ENCODE measurements around the gene ANP32A. TPM values are rescaled to one million over a fixed set of nuclear protein-coding genes. Genes with fewer than 3 reads are reported as not detected.

Gene ANP32A
- total RNA-seq, 1 donor from 2014 or later = 65.8 TPM

DNA sequence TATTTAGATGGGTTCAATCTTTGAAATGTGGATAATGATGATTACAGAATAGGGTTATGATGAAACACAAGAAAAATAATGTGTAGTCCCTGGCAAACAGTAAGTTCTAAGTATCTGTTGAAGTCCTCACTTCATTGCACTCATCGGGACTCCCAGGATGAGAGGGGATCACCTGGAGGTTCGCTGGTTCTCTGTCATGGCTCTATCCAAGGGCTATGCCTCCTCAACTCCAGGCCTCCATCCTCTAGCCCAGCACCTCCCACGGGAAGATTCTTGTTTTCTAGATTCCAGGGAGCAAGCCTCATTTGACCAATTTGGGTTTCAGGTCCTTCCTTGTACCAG lies 45.5 kb downstream of the ANP32A start:
- TF ChIP-seq, protein P1, sequence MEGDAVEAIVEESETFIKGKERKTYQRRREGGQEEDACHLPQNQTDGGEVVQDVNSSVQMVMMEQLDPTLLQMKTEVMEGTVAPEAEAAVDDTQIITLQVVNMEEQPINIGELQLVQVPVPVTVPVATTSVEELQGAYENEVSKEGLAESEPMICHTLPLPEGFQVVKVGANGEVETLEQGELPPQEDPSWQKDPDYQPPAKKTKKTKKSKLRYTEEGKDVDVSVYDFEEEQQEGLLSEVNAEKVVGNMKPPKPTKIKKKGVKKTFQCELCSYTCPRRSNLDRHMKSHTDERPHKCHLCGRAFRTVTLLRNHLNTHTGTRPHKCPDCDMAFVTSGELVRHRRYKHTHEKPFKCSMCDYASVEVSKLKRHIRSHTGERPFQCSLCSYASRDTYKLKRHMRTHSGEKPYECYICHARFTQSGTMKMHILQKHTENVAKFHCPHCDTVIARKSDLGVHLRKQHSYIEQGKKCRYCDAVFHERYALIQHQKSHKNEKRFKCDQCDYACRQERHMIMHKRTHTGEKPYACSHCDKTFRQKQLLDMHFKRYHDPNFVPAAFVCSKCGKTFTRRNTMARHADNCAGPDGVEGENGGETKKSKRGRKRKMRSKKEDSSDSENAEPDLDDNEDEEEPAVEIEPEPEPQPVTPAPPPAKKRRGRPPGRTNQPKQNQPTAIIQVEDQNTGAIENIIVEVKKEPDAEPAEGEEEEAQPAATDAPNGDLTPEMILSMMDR (conservative IDR thresholded peaks at IDR 0.05; ENCODE audit: low read depth, low read length) = no peak
- no peak for DNase-seq (ENCODE audit: low read depth)
- H3K4me3 ChIP-seq (ENCODE audit: low read depth, low read length) = no peak overlapping the region

DNA sequence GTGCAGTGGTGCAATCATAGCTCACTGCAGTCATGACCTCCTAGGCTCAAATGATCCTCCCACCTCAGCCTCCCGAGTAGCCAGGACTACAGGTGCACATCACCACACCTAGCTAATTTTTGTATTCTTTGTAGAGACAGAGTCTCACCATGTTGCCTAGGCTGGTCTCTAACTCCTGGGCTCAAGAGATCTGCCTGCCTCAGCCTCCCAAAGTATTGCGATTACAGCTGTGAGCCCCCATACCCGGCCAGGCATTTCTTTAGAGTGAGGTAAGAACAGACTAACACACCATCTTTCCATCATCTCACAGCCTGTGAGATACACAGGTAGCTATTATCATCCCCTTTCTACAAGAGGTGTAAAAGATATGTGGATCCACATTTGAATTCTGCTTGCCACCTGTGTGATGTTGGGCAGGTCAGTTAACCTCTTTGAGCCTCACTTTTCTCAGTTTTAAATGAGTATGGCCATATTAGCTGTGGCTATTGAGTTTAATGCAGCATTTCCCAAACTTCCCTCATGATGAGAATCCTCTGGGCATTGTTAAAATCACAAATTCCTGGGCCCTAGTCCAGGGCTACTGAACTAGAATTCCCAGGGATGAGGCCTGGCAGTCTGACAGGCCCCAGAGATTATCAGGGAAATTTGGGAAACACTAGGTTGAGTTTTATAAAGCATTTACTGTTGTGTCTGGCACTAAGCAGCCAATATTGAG lies 46.0 kb downstream of the ANP32A start:
- no peak overlapping the region for H3K4me3 ChIP-seq (ENCODE audit: low read depth, low read length)
- no peak for DNase-seq (ENCODE audit: low read depth)
- TF ChIP-seq, protein P1 (conservative IDR thresholded peaks at IDR 0.05; ENCODE audit: low read depth, low read length) = no peak

- H3K4me3 ChIP-seq (ENCODE audit: low read depth, low read length) = no peak overlapping the region
- TF ChIP-seq, protein P1 (conservative IDR thresholded peaks at IDR 0.05; ENCODE audit: low read depth, low read length) = no peak
Measured at GRCh38 chr15:68774120-68774519, 46.6 kb downstream of the ANP32A start.

DNA sequence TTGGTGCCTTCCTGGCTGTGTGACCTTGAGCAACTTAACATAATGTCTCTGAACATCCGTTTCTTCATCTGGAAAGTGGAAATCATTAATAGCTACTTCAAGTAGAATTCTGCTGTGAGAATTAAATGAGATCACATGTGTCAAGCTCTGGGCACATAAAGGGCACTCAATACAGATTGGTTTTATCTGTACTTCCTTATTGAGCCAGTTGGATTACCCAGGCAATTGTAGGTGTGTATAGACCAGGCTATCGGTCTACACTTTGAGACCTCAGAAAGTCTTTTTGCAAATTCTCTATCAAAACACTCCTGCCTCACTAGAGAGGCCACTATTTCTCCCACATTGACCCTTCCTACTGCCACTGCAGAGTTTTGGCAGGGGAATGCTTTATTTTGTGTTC lies 47.7 kb downstream of the ANP32A start:
- DNase-seq (ENCODE audit: low read depth) = no peak
- no peak overlapping the region for H3K4me3 ChIP-seq (ENCODE audit: low read depth, low read length)
- TF ChIP-seq, protein P1 (conservative IDR thresholded peaks at IDR 0.05; ENCODE audit: low read depth, low read length) = no peak

More at GRCh38 chr15:68774120-68774519, 46.6 kb downstream of the ANP32A start:
- DNase-seq (ENCODE audit: low read depth) = no peak

GRCh38 chr15:68770216-68770615 lies 50.5 kb downstream of the ANP32A start:
- H3K4me3 ChIP-seq (ENCODE audit: low read depth, low read length) = no peak overlapping the region
- TF ChIP-seq, protein P1 (conservative IDR thresholded peaks at IDR 0.05; ENCODE audit: low read depth, low read length) = no peak

DNA sequence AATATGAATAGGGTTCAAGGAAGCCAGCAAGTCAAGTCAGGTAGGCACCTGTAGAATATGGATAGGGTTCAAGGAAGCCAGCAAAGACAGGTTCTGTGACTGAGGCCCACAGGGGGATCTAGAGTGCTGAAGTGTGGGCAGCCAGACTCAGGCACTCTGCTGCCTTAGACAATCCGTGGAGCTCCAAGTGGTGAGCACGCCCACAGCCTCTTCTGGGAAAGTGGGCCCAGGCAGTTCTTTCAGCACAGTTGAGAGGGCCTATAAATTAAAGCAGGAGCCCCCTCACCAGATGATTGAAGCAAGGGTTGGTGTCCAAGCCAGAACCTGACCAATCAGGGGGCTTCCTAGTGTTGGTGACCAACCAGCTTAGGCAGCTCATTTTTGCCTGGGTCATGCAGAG lies 51.0 kb downstream of the ANP32A start:
- no peak overlapping the region for H3K4me3 ChIP-seq (ENCODE audit: low read depth, low read length)
- TF ChIP-seq, protein P1 (conservative IDR thresholded peaks at IDR 0.05; ENCODE audit: low read depth, low read length) = no peak
- no peak for DNase-seq (ENCODE audit: low read depth)

More at GRCh38 chr15:68770216-68770615, 50.5 kb downstream of the ANP32A start:
- no peak for DNase-seq (ENCODE audit: low read depth)

- TF ChIP-seq, protein P1 (conservative IDR thresholded peaks at IDR 0.05; ENCODE audit: low read depth, low read length) = no peak
- no peak for DNase-seq (ENCODE audit: low read depth)
- no peak overlapping the region for H3K4me3 ChIP-seq (ENCODE audit: low read depth, low read length)
Measured at GRCh38 chr15:68768321-68768720, 52.4 kb downstream of the ANP32A start.
